LNCAP (cell line): ENCODE data around the gene BEGAIN.

ENCODE experiments used
- TF ChIP-seq, protein P1 (sequence below): fragments of 450-650 bp; IDR thresholded peaks from 2 replicates; pipeline ENCODE4 v1.5.1; 2017; ENCODE audit warnings: mild to moderate bottlenecking

BEGAIN gene

DNA sequence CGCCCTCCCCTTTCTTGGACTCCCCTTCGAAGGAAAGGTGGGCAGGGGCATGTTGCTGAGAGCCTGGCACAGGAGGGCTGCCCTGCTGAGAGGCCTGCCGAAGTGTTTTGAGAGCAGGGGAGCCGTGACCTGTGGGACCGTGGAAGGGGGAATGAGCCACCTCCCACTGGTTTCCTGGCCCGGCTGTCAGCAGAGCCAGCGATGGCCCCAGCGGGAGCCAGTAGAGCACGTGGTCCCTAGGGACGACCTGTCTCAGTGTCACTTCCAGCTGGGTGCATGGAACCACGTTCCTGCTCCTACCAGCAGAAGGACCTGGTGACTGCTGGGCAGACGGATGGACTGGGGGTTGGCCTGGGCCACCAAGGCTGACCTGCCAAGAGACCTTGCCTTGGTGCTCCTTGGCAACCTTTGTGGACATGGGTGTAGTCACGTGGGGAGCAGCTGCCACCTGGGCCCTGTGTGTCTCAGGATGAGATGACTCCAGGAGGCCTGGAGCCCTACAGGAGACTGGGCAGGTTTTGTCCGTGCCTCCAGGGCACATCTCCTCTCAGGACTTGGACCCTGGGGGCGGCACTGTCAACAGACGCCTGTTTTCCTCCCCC is 34.6 kb downstream of the BEGAIN start:
- TF ChIP-seq, protein P1, sequence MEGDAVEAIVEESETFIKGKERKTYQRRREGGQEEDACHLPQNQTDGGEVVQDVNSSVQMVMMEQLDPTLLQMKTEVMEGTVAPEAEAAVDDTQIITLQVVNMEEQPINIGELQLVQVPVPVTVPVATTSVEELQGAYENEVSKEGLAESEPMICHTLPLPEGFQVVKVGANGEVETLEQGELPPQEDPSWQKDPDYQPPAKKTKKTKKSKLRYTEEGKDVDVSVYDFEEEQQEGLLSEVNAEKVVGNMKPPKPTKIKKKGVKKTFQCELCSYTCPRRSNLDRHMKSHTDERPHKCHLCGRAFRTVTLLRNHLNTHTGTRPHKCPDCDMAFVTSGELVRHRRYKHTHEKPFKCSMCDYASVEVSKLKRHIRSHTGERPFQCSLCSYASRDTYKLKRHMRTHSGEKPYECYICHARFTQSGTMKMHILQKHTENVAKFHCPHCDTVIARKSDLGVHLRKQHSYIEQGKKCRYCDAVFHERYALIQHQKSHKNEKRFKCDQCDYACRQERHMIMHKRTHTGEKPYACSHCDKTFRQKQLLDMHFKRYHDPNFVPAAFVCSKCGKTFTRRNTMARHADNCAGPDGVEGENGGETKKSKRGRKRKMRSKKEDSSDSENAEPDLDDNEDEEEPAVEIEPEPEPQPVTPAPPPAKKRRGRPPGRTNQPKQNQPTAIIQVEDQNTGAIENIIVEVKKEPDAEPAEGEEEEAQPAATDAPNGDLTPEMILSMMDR = no peak

DNA sequence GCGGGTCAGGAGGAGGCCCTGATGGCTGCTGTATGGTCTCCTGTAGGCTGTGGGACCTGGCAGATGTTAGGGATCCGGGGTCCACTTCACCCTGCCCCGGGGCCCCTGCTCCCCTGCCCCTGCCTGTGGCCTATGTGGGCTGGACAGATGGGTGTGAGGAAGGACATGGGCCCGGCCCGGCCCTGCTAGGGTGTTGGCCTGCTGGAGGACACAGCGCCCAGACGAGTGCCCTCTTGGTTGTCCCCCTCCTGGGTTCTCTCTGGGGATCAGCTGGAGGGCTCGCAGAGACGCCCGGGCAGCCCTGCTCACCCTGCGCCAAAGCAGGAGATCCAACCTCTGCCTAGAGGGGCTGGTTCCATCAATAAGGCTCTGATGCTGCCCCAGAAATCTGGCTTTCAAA is 36.2 kb downstream of the BEGAIN start:
- TF ChIP-seq, protein P1 = no peak

DNA sequence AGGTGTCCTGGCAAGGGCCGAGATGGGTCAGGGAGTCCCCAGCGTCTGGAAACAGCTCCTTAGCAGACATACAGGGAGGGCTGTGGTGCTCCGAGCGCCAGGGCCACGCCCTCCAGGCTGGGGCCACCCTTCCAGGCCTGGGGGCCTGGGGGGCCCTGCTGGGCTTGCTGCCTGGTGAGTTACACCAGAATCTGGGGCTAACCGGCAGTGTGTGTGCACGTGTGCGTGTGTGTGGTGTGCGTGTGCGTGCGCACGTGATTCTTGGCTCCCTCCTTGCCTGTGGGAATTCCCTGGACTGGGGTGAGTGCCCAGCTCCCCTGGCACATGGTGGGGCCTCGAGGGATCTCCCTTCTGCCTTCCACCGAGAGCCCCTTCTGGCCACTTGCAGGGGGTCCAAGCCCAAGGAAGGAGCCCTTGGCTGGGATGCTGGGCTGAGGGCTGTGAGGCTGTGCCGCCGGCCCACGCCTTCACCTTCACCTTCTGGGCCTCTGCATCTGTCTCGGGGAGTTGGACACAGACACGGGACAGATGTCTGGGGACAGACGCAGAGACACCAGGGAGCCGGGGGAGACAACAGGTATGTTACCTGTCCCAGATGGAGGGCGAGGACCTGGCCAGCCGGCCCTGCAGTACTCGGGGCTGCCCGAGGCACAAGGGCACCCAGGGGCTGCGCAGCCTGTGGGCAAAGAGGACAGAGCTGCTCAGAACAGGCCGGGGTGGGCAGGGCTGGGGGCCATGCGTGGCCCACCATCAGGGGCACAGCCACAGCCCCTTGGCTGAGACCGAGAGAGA is 37.2 kb downstream of the BEGAIN start:
- TF ChIP-seq, protein P1 = no peak

DNA sequence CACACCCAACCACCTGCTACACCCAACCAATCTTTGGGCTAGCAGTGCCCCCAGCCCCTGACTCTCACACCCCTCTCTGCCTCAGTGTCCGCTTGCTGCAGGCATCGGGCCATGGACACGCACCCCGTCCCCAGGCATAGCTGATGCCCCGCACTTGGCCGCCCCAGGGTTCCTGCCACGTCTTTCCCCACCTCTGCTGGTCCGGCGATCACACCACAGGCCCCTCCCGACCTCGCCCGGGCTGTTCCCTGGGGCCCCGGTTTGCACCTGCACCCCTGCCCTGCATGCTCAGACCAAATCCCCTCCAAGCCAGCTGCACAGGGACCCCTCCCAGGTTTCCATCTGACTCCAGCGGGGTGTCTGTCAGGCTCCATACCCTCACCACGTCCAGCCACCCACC is 38.3 kb downstream of the BEGAIN start:
- TF ChIP-seq, protein P1 = no peak

DNA sequence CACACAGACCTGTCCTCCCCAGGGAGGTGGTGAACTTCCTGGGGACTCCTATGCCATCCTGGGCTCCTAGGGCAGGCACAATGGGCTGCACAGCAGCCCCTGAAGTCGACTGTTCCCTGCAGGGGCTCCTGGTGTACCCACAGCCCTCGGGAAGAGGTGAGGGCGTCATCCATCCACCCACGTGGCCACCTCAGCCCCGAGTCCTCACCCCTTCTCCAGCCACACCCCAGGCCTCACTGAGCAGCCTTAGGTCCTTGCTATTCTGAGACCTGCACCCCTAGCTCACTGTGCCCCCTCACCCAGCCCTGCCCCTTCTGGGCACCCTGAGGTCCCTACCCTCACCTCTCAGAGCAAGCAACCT is 38.9 kb downstream of the BEGAIN start:
- TF ChIP-seq, protein P1 = no peak

DNA sequence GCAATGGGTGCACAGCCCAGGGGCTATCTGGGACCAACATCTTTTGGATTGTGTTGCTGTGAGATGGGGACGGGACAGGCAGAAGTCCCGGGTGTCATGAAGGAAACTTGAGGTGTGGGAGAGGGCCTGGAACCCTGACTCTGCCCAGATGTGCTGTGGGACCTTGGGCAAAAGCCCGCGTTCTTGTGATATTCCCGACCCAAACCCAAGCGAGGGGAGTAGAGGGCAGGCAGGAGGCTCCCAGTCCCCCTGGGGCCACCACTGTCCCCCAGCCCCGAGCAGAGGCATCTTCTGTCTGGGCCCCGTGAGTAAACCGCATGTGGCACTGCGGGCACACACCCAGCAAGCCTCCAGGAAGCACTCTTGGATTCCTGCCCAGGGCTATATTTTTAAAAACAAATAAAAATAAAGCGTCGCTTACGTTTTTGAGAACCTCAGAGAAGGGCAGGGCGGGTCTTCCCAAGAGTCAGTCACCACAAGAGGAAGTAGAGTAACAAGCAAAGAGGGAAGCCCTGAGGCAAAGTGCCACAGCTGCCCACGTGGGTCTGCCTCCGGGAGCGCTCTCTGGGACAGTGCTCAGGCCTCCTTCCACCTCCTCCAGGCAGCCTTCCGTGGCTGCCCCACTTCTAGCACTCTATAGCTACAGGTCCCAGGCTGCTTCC is 39.5 kb downstream of the BEGAIN start:
- TF ChIP-seq, protein P1 = no peak

DNA sequence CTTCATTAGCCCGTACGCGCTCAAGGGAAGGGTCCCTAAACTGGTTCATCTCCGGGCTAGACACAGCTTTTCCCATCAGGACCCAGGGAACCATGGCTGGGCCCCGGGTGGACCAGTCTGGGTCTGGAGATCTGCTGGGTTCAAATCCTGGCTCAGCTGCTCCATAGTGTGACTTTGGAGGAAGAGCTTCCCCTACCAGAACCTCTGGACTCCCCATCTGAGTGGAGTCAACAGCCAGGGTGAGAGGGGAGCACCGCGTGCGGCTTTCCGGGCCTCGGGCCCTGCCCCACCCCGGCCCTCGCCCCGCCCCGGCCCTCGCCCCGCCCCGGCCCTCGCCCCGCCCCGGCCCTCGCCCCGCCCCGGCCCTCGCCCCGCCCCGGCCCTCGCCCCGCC is 41.2 kb downstream of the BEGAIN start:
- TF ChIP-seq, protein P1 = no peak
